ENCODE measurements around the gene HNF4A. TPM values are rescaled to one million over a fixed set of nuclear protein-coding genes. Genes with fewer than 3 reads are reported as not detected.

Gene HNF4A
- total RNA-seq, 3 donors from 2014 or later: 125 to 332 (median 237) TPM

- Histone ChIP-seq H3K4me1 (ENCODE audit: low read depth) (no peaks in the 10 kb centered on the region), H3K4me3 (no peak overlapping the region), H3K36me3 (ENCODE audit: low read depth) (no peaks in the 10 kb centered on the region), H3K9me3 (no peaks in the 10 kb centered on the region)
- ATAC-seq (no peak), DNase-seq (no peak)
- intact Hi-C loops (cut with DNase I, micrococcal nuclease): no loop called here
- TF ChIP-seq, protein P1, sequence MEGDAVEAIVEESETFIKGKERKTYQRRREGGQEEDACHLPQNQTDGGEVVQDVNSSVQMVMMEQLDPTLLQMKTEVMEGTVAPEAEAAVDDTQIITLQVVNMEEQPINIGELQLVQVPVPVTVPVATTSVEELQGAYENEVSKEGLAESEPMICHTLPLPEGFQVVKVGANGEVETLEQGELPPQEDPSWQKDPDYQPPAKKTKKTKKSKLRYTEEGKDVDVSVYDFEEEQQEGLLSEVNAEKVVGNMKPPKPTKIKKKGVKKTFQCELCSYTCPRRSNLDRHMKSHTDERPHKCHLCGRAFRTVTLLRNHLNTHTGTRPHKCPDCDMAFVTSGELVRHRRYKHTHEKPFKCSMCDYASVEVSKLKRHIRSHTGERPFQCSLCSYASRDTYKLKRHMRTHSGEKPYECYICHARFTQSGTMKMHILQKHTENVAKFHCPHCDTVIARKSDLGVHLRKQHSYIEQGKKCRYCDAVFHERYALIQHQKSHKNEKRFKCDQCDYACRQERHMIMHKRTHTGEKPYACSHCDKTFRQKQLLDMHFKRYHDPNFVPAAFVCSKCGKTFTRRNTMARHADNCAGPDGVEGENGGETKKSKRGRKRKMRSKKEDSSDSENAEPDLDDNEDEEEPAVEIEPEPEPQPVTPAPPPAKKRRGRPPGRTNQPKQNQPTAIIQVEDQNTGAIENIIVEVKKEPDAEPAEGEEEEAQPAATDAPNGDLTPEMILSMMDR (IDR thresholded peaks at IDR 0.05): no peak
Observed at GRCh38 chr20:44481719-44482416, 126.4 kb downstream of the HNF4A start.

DNA sequence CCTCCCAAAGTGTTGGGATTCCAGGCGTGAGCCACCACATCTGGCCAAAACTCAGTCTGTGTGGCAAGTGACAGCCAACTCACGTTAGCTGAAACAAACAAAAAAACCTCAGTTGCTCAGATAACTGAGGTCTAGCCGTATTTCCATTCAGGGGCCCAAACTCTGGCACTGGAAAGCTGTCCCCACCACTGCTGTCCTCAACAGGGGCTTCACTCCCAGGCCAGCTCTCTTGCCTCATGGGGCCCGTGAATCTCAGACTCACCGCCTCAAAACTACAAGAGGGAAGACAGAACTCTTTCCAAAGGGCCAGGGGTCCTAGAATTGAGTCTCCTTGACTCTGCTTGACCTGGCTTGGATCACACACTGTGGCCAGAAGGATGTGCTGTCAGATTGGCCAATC lies 127.6 kb downstream of the HNF4A start:
- intact Hi-C loops (cut with DNase I, micrococcal nuclease): no loop called here
- TF ChIP-seq, protein P1 (IDR thresholded peaks at IDR 0.05): no peak
- ATAC-seq (no peak), DNase-seq (no peak)
- H3K36me3 ChIP-seq (ENCODE audit: low read depth): no peaks in the 10 kb centered on the region
- H3K4me1 ChIP-seq (ENCODE audit: low read depth): no peaks in the 10 kb centered on the region
- H3K9me3 ChIP-seq: no peaks in the 10 kb centered on the region
- H3K4me3 ChIP-seq: no peak overlapping the region

Small RNAs within 50 kb of the gene (microRNA-seq; reads per million reads assigned to microRNA genes)
- gene MIR3646: 1.2 reads per million

Other genes starting within 250 kb of the HNF4A start
- 10 to 100 TPM in 1 of 3 donors, 1 to 10 TPM in 2; 2.3 to 87.3 (median 8.3) TPM for gene JPH2, start 168.5 kb upstream of the HNF4A start, total RNA-seq
- 10 to 100 TPM; 32.1 to 40.1 (median 32.5) TPM for gene OSER1, start 144.9 kb upstream of the HNF4A start, total RNA-seq
- under 1 TPM in 1 of 3 donors, not detected in 2; 0.25 TPM for gene GDAP1L1, start 108.4 kb upstream of the HNF4A start, total RNA-seq
- 10 to 100 TPM; 10.9 to 12.6 (median 10.9) TPM for gene FITM2, start 44.5 kb upstream of the HNF4A start, total RNA-seq
- gene R3HDML, start 18.7 kb upstream of the HNF4A start, total RNA-seq: not detected
- 10 to 100 TPM in 1 of 3 donors, 1 to 10 TPM in 2; 7.2 to 10.2 (median 9.9) TPM for gene TTPAL, start 120.2 kb downstream of the HNF4A start, total RNA-seq
- gene SERINC3, start 166.4 kb downstream of the HNF4A start, total RNA-seq: 100 to 1,000 TPM; 103 to 128 (median 110) TPM
- 100 to 1,000 TPM in 1 of 3 donors, 10 to 100 TPM in 2; 39.9 to 101 (median 42.4) TPM for gene PKIG, start 226.9 kb downstream of the HNF4A start, total RNA-seq

Data from mucosa of descending colon (tissue), 3 donors.